ENCODE results near the gene DUSP28. TPM values are rescaled to one million over a fixed set of nuclear protein-coding genes. Genes with fewer than 3 reads are reported as not detected.

DUSP28 gene
- total and polyA plus RNA-seq, 2 of the 13 experiments (the other 11 are each of a cell fraction or from before 2014, with no cell fraction given) = 5.2 to 8.6 TPM

DNA sequence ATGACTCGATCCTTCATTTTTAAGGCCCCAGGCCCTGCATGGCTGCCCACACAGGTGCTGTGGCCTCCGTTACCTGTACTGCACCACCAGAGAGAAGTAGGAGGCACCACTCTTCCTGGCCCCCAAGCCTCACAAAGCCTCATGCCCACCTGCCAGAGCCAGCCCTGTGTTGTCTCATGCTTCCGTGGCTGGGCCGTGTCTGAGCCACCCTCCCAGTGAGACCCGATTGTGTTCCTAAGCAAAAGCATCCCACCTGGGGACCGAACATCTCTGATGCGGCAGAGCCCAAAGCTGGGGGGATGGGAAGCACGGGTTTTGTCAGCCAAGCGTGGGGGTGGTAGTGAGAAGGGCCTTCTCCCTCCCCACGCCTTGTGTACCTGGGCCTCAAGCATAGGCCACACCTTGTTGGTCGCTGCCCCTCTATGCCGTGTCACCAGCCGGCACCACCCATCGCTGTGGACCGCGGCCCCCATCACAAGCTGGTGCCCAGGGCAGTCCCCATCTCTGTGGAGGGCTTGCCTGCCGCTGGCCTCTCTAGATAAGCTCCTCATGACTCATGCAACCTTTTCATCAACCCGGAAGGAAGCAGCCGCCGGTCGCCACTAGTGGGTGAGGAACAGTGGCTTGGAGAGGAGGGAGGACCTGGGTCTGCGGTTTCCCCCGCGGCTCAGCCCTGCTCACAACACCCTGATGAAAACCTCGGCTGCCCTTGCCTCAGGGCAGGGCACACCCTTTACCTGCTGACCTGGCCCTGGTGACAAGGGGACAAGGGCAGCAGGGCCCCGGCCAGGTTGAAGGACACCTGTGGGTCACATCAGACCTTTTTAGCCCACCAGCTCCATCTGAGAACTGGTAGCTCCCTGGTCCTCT, 5.4 kb downstream of the DUSP28 start (continued):
- TF ChIP-seq CEBPG (CRISPR knock-in tag; IDR thresholded peaks at IDR 0.05) = peak; percentile 68; the same call in 1 of the 2 replicates
- peak; percentile 79 for TF ChIP-seq ZNF543 (CRISPR knock-in tag; IDR thresholded peaks at IDR 0.05)
- TF ChIP-seq, protein P1, sequence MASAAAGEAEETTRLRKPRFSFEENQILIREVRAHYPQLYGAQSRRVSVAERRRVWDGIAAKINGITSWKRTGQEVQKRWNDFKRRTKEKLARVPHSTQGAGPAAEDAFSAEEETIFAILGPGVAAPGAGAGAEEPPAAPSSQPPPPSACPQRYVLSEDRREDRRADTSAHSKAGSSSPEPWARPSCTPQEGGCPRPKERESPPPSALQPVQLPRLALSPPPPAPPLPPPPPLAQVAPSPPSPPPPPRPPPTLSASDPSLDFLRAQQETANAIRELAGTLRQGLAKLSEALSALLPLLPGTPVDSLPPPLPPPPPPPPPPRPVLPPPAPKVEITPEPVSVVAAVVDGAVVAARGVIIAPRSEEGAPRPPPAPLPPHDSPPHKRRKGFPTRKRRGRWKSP (CRISPR knock-in tag; IDR thresholded peaks at IDR 0.05) = peak; percentile 6; the same call in 1 of the 2 replicates
- 0 out of 2 replicates have a peak, but pooled peaks have one; percentile 21 for TF ChIP-seq FIP1L1 (IDR thresholded peaks at IDR 0.05; ENCODE audit: borderline replicate concordance, insufficient read depth, low read depth, low read length)
- TF ChIP-seq ZNF660 (CRISPR knock-in tag; IDR thresholded peaks at IDR 0.05; ENCODE audit: borderline replicate concordance, low read depth) = no peak
- TF ChIP-seq, protein P2, sequence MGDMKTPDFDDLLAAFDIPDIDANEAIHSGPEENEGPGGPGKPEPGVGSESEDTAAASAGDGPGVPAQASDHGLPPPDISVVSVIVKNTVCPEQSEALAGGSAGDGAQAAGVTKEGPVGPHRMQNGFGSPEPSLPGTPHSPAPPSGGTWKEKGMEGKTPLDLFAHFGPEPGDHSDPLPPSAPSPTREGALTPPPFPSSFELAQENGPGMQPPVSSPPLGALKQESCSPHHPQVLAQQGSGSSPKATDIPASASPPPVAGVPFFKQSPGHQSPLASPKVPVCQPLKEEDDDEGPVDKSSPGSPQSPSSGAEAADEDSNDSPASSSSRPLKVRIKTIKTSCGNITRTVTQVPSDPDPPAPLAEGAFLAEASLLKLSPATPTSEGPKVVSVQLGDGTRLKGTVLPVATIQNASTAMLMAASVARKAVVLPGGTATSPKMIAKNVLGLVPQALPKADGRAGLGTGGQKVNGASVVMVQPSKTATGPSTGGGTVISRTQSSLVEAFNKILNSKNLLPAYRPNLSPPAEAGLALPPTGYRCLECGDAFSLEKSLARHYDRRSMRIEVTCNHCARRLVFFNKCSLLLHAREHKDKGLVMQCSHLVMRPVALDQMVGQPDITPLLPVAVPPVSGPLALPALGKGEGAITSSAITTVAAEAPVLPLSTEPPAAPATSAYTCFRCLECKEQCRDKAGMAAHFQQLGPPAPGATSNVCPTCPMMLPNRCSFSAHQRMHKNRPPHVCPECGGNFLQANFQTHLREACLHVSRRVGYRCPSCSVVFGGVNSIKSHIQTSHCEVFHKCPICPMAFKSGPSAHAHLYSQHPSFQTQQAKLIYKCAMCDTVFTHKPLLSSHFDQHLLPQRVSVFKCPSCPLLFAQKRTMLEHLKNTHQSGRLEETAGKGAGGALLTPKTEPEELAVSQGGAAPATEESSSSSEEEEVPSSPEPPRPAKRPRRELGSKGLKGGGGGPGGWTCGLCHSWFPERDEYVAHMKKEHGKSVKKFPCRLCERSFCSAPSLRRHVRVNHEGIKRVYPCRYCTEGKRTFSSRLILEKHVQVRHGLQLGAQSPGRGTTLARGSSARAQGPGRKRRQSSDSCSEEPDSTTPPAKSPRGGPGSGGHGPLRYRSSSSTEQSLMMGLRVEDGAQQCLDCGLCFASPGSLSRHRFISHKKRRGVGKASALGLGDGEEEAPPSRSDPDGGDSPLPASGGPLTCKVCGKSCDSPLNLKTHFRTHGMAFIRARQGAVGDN (CRISPR knock-in tag; IDR thresholded peaks at IDR 0.05) = peak; percentile 92
- TF ChIP-seq ZNF382 (CRISPR knock-in tag; IDR thresholded peaks at IDR 0.05; ENCODE audit: borderline replicate concordance) = no peak
- TF ChIP-seq BRD4 (CRISPR knock-in tag; IDR thresholded peaks at IDR 0.05) = no peak
- TF ChIP-seq, protein P3, sequence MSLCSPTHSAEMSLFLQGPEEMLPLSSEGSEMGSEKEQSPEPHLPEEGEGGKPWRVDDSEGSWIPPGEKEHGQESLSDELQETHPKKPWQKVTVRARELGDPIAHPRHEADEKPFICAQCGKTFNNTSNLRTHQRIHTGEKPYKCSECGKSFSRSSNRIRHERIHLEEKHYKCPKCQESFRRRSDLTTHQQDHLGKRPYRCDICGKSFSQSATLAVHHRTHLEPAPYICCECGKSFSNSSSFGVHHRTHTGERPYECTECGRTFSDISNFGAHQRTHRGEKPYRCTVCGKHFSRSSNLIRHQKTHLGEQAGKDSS (CRISPR knock-in tag; IDR thresholded peaks at IDR 0.05; ENCODE audit: borderline replicate concordance, low read depth) = peak; percentile 76; the same call in 1 of the 2 replicates
- no peak for TF ChIP-seq SP2 (CRISPR knock-in tag; IDR thresholded peaks at IDR 0.05)
- TF ChIP-seq, protein P4, sequence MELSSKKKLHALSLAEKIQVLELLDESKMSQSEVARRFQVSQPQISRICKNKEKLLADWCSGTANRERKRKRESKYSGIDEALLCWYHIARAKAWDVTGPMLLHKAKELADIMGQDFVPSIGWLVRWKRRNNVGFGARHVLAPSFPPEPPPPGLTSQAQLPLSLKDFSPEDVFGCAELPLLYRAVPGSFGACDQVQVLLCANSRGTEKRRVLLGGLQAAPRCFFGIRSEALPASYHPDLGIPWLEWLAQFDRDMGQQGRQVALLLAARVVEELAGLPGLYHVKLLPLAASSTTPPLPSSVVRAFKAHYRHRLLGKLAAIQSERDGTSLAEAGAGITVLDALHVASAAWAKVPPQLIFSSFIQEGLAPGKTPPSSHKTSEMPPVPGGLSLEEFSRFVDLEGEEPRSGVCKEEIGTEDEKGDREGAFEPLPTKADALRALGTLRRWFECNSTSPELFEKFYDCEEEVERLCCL (CRISPR knock-in tag; IDR thresholded peaks at IDR 0.05; ENCODE audit: borderline replicate concordance) = no peak
- peak; percentile 51; the same call in 1 of the 2 replicates for TF ChIP-seq MTF2 (CRISPR knock-in tag; IDR thresholded peaks at IDR 0.05; ENCODE audit: borderline replicate concordance)
- 0 out of 2 replicates have a peak, but pooled peaks have one; percentile 55 for TF ChIP-seq ZNF709 (CRISPR knock-in tag; IDR thresholded peaks at IDR 0.05)
- TF ChIP-seq, protein P5, sequence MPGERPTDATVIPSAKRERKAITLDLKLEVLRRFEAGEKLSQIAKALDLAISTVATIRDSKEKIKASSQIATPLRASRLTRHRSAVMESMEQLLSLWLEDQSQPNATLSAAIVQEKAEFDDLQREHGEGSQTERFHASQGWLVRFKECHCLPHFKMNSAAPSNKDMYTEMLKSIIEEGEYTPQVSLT (CRISPR knock-in tag; IDR thresholded peaks at IDR 0.05; ENCODE audit: borderline replicate concordance, low read depth) = no peak
- no peak for TF ChIP-seq FOXM1 (CRISPR knock-in tag; IDR thresholded peaks at IDR 0.05)
- peak; percentile 99 for TF ChIP-seq ELF3 (CRISPR knock-in tag; IDR thresholded peaks at IDR 0.05)
- no peak for TF ChIP-seq MIXL1 (CRISPR knock-in tag; IDR thresholded peaks at IDR 0.05)
- no peak for TF ChIP-seq CENPX (CRISPR knock-in tag; IDR thresholded peaks at IDR 0.05)
- peak; percentile 37 for TF ChIP-seq FOXA3 (CRISPR knock-in tag; IDR thresholded peaks at IDR 0.05)
